Activated CD8-positive, alpha-beta T cell treated with anti-CD3 and anti-CD28 coated beads for 36 hours (primary cell): ENCODE results near the gene CCR2. TPM values are rescaled to one million over a fixed set of nuclear protein-coding genes. Genes with fewer than 3 reads are reported as not detected.

Experiments used
- ATAC-seq: fragments of 200-7000 bp; cut with Tn5 transposase; one replicate; pipeline ENCODE4 v1.10.0; 2021; ENCODE audit warnings: mild to moderate bottlenecking, moderate library complexity
- CTCF ChIA-PET: fragments of 350-600 bp; sonication (Branson Sonifier 250); formaldehyde crosslinking; loops from one replicate; lab custom pipeline; 2021; ENCODE audit warnings: antibody characterized with exemption; lab: Charles Lee
- POLR2A ChIA-PET: fragments of 350-600 bp; sonication (Branson Sonifier 250); formaldehyde crosslinking; loops from one replicate; lab custom pipeline; 2021; ENCODE audit warnings: antibody characterized with exemption; lab: Charles Lee
- DNase-seq: peaks from one replicate; pipeline ENCODE4 v3.0.0-alpha.2; 2020
- H3K27ac Mint-ChIP-seq: one replicate; pipeline ENCODE4 v1.8.0; 2021; ENCODE audit warnings: mild to moderate bottlenecking, mixed read lengths
- H3K27me3 Mint-ChIP-seq: one replicate; pipeline ENCODE4 v1.8.0; 2021; ENCODE audit warnings: mixed read lengths
- H3K36me3 Mint-ChIP-seq: one replicate; pipeline ENCODE4 v1.8.0; 2021; ENCODE audit warnings: low read depth, mixed read lengths
- H3K4me1 Mint-ChIP-seq: one replicate; pipeline ENCODE4 v1.8.0; 2021; ENCODE audit warnings: low read depth, mixed read lengths
- H3K4me3 Mint-ChIP-seq: one replicate; pipeline ENCODE4 v1.8.0; 2021; ENCODE audit warnings: mild to moderate bottlenecking, moderate library complexity, mixed read lengths
- H3K9me3 Mint-ChIP-seq: one replicate; pipeline ENCODE4 v1.8.0; 2021; ENCODE audit warnings: mixed read lengths
- intact Hi-C: fragments of 100-400 bp; cut with micrococcal nuclease; formaldehyde crosslinking; loops from one replicate; pipeline ENCODE4 v1.10.0; 2022
- total RNA-seq, 2 experiments: library from RNA; stranded (reverse); gene quantifications; one replicate each; pipeline ENCODE4 v1.2.3, GENCODE V29; 2021
- TF ChIP-seq, protein P1 (sequence below): fragments of 200-600 bp; IDR thresholded peaks from one replicate; pipeline ENCODE4 v1.8.0; 2022; ENCODE audit warnings: antibody characterized with exemption, mild to moderate bottlenecking

The CCR2 gene
- total RNA-seq, result under 1 TPM; 0.81 to 0.83 TPM

DNA sequence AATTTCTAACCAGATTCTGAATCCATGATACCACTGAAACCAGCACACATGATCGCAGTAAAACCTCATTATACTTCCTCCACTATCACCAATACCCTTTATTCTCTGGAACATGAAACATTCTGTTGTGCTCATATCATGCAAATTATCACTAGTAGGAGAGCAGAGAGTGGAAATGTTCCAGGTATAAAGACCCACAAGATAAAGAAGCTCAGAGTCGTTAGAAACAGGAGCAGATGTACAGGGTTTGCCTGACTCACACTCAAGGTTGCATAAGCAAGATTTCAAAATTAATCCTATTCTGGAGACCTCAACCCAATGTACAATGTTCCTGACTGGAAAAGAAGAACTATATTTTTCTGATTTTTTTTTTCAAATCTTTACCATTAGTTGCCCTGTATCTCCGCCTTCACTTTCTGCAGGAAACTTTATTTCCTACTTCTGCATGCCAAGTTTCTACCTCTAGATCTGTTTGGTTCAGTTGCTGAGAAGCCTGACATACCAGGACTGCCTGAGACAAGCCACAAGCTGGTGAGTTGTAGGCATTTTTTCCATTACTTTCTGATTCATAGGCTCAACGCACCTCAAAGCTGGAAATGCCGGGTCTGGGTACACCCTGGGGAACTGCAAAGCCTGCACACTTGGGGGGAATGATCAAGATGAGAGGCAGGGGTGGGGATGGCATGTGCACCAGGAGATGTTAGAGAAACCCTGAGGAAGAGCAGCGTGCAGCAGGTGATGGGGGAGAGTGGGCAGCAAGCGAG is at the start of gene CCR2:
Gene CCR2, plus strand, starts transcription at position 465 of the 764 bp plus-strand sequence. CDS start 3,417 bp downstream, outside the sequence.
- H3K27me3 Mint-ChIP-seq, result peaks cover 24% of the 10 kb centered on the region
- peak within 1 kb of the TSS; percentile 70 for H3K27ac Mint-ChIP-seq
- intact Hi-C loops, result no loop called here
- ATAC-seq (peak; percentile 64), DNase-seq (peak; percentile 44)
- H3K36me3 Mint-ChIP-seq, result no peaks in the 10 kb centered on the region
- H3K4me1 Mint-ChIP-seq, result peaks cover 56% of the 10 kb centered on the region
- peak within 1 kb of the TSS; percentile 44 for H3K4me3 Mint-ChIP-seq
- CTCF ChIA-PET, result interaction anchor here (0.6 to 1.7 kb wide), 8 partner anchors 15 to 277 kb away, joined by 3 to 7 read pairs (median 3); partner anchors contain the start of gene CCR5
- TF ChIP-seq, protein P1, sequence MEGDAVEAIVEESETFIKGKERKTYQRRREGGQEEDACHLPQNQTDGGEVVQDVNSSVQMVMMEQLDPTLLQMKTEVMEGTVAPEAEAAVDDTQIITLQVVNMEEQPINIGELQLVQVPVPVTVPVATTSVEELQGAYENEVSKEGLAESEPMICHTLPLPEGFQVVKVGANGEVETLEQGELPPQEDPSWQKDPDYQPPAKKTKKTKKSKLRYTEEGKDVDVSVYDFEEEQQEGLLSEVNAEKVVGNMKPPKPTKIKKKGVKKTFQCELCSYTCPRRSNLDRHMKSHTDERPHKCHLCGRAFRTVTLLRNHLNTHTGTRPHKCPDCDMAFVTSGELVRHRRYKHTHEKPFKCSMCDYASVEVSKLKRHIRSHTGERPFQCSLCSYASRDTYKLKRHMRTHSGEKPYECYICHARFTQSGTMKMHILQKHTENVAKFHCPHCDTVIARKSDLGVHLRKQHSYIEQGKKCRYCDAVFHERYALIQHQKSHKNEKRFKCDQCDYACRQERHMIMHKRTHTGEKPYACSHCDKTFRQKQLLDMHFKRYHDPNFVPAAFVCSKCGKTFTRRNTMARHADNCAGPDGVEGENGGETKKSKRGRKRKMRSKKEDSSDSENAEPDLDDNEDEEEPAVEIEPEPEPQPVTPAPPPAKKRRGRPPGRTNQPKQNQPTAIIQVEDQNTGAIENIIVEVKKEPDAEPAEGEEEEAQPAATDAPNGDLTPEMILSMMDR, result no peak
- H3K9me3 Mint-ChIP-seq, result no peaks in the 10 kb centered on the region
- POLR2A ChIA-PET, result interaction anchor here (0.8 to 1.4 kb wide), 5 partner anchors 53 to 242 kb away, joined by 3 to 4 read pairs (median 3); partner anchors contain the start of genes CCR5AS and CCRL2

DNA sequence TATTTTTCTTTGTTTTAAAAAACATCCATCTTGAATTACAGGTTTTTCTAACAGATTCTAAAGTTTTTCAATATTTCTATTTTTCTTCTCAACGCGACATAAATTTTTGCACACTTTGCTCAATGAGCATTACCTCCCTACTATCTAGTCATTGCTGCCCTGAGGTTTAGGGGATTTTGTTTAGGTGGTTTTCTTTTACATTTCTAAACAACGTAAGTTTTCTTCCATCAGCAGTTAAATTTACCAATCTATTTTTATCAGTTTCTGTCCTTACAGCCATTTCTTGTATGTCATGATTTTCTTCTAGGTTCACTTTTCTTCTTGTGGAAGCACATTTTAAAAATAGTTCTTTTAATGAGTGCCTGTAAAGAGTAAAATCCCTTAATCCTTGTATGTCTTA is 49.2 kb upstream of the CCR2 start:
- TF ChIP-seq, protein P1, result no peak
- ChIA-PET CTCF (interaction anchor here (1.4 kb wide), 1 partner anchor 73 kb away, joined by 3 read pairs; no protein-coding TSS in a partner anchor), POLR2A (no interaction called here)
- Mint-ChIP-seq H3K27ac (no peak overlapping the region), H3K9me3 (no peaks in the 10 kb centered on the region), H3K36me3 (no peaks in the 10 kb centered on the region), H3K27me3 (no peaks in the 10 kb centered on the region), H3K4me3 (no peak overlapping the region), H3K4me1 (peaks cover 27% of the 10 kb centered on the region)
- no peak for ATAC-seq
- DNase-seq, result no peak
- intact Hi-C loops, result no loop called here

DNA sequence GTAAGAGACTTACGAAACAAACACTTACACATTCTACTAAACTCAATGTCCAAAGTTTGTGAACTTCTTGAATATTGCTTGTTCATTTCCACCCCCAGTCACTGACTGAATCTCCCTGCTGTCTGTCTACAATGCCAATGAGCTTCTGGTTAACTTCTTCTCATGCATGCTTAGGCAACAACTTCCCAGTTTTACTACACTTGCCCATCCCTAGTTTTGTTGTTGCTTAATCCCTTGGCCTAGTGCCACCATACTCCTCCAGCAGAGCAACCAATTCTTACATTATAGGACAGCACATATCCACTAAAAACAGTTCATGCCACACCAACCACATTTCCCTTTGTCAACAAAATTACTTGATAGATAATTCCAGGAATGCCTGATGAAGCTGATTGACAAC is 40.9 kb upstream of the CCR2 start:
- H3K4me3 Mint-ChIP-seq, result no peak overlapping the region
- H3K27ac Mint-ChIP-seq, result no peak overlapping the region
- ATAC-seq, result no peak
- H3K27me3 Mint-ChIP-seq, result peaks cover 10% of the 10 kb centered on the region
- intact Hi-C loops, result no loop called here
- TF ChIP-seq, protein P1, result no peak
- CTCF ChIA-PET, result interaction anchor here (0.8 to 1.7 kb wide), 4 partner anchors 12 to 98 kb away, joined by 3 to 5 read pairs (median 3); no protein-coding TSS in a partner anchor
- DNase-seq, result no peak
- H3K9me3 Mint-ChIP-seq, result peaks cover 8% of the 10 kb centered on the region
- POLR2A ChIA-PET, result interaction anchor here (0.6 kb wide), 1 partner anchor 127 kb away, joined by 3 read pairs; no protein-coding TSS in a partner anchor
- H3K4me1 Mint-ChIP-seq, result peaks cover 11% of the 10 kb centered on the region
- H3K36me3 Mint-ChIP-seq, result no peaks in the 10 kb centered on the region

DNA sequence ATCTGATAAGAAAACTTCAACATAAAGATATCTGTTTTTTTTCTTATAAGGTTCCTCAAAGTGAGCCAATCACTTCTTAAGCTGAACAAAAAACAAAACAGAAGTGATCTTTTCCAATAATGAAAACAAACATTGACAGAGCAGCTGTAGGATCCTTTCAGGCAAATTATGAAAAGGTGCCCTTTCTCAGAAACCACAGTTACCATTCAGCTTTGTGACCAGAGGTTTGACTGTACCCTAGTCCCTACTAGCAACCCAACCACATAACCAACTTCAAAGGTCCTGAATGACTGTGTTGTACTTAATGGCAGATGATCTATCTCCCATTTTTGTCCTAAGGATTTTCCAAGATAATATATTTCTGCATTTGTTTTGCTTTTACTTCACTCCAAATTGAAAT is 39.4 kb upstream of the CCR2 start:
- peak; percentile 25 for DNase-seq
- intact Hi-C loops, result no loop called here
- no peak overlapping the region for H3K4me3 Mint-ChIP-seq
- H3K4me1 Mint-ChIP-seq, result peaks cover 11% of the 10 kb centered on the region
- no peak overlapping the region for H3K27ac Mint-ChIP-seq
- CTCF ChIA-PET, result interaction anchor here (0.7 to 2.0 kb wide), 4 partner anchors 38 to 131 kb away, joined by 3 to 8 read pairs (median 3); partner anchors contain the start of gene CCR5
- H3K9me3 Mint-ChIP-seq, result peaks cover 8% of the 10 kb centered on the region
- ATAC-seq, result peak; percentile 55
- POLR2A ChIA-PET, result interaction anchor here (0.9 kb wide), 1 partner anchor 18 kb away, joined by 3 read pairs; no protein-coding TSS in a partner anchor
- TF ChIP-seq, protein P1, result no peak
- no peaks in the 10 kb centered on the region for H3K36me3 Mint-ChIP-seq
- H3K27me3 Mint-ChIP-seq, result peaks cover 10% of the 10 kb centered on the region

DNA sequence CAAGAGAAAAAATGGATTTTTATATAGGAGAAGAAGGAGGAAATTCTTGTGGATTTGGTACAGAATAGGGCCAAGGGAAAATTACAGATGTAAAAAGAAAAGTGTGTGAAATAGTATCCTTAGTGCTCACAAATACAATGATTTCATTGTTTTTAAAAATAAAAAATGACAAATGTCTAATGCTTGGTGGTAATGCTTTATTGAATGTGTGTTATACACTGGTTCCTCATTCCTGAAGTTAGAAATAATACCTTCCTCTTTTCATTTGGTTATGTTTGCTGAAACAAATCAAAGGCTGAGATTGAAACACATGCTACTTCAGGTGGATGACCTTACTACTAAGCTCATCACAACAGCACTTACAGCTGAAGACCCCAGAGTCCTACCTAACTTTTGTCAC is 37.7 kb upstream of the CCR2 start:
- H3K27ac Mint-ChIP-seq, result no peak overlapping the region
- H3K4me1 Mint-ChIP-seq, result peaks cover 11% of the 10 kb centered on the region
- H3K9me3 Mint-ChIP-seq, result peaks cover 8% of the 10 kb centered on the region
- CTCF ChIA-PET, result interaction anchor here (1.4 kb wide), 1 partner anchor 9 kb away, joined by 3 read pairs; no protein-coding TSS in a partner anchor
- ATAC-seq (no peak), DNase-seq (no peak)
- POLR2A ChIA-PET, result no interaction called here
- H3K36me3 Mint-ChIP-seq, result no peaks in the 10 kb centered on the region
- H3K27me3 Mint-ChIP-seq, result peaks cover 6% of the 10 kb centered on the region
- intact Hi-C loops, result no loop called here
- H3K4me3 Mint-ChIP-seq, result no peak overlapping the region
- TF ChIP-seq, protein P1, result no peak
